Skeletal muscle cell (primary cell): Measurements from ENCODE around the gene MAP7.
"Not testable (repeated sequence)": the region's sequence is repeated elsewhere in the genome, so short reads cannot be mapped to it uniquely, and the experiment has no call there.

Experiments used
- DNase-seq: peaks from one replicate; pipeline ENCODE4 v3.0.0-alpha.2; 2010; ENCODE audit warnings: low read depth
- H3K4me3 ChIP-seq: 2 replicates; pipeline ENCODE4 v1.5.1; 2011; ENCODE audit warnings: low read depth, mild to moderate bottlenecking, control low read depth, low read length, moderate library complexity

Gene MAP7

GRCh38 chr6:136511926-136512325 lies 38.3 kb downstream of the MAP7 start:
- H3K4me3 ChIP-seq, result no peak overlapping the region
- DNase-seq, result no peak

- no peak for DNase-seq
- H3K4me3 ChIP-seq, result no peak overlapping the region
Measured at GRCh38 chr6:136511397-136511796, 38.8 kb downstream of the MAP7 start.

GRCh38 chr6:136510782-136511181 lies 39.4 kb downstream of the MAP7 start:
- H3K4me3 ChIP-seq, result no peak overlapping the region
- DNase-seq, result no peak

GRCh38 chr6:136510299-136510698 lies 39.9 kb downstream of the MAP7 start:
- no peak for DNase-seq

GRCh38 chr6:136508725-136509392 lies 41.4 kb downstream of the MAP7 start:
- H3K4me3 ChIP-seq, result no peak overlapping the region
- DNase-seq, result no peak

More at GRCh38 chr6:136510299-136510698, 39.9 kb downstream of the MAP7 start:
- no peak overlapping the region for H3K4me3 ChIP-seq

GRCh38 chr6:136506124-136506799 lies 44.0 kb downstream of the MAP7 start:
- no peak for DNase-seq

GRCh38 chr6:136503303-136504029 lies 46.8 kb downstream of the MAP7 start:
- no peak overlapping the region for H3K4me3 ChIP-seq
- DNase-seq, result no peak

More at GRCh38 chr6:136506124-136506799, 44.0 kb downstream of the MAP7 start:
- H3K4me3 ChIP-seq, result no peak overlapping the region

GRCh38 chr6:136502786-136503185 lies 47.4 kb downstream of the MAP7 start:
- no peak overlapping the region for H3K4me3 ChIP-seq
- no peak for DNase-seq

GRCh38 chr6:136501514-136501913 lies 48.7 kb downstream of the MAP7 start:
- no peak for DNase-seq

GRCh38 chr6:136501096-136501495 lies 49.1 kb downstream of the MAP7 start:
- no peak for DNase-seq
- no peak overlapping the region for H3K4me3 ChIP-seq

More at GRCh38 chr6:136501514-136501913, 48.7 kb downstream of the MAP7 start:
- no peak overlapping the region for H3K4me3 ChIP-seq

GRCh38 chr6:136500414-136500813 lies 49.8 kb downstream of the MAP7 start:
- no peak for DNase-seq
- H3K4me3 ChIP-seq, result no peak overlapping the region

- DNase-seq, result no peak
- H3K4me3 ChIP-seq, result no peak overlapping the region
Measured at GRCh38 chr6:136499370-136499769, 50.9 kb downstream of the MAP7 start.

GRCh38 chr6:136496449-136496848 lies 53.8 kb downstream of the MAP7 start:
- H3K4me3 ChIP-seq, DNase-seq: not testable (repeated sequence)

- DNase-seq, result no peak
- no peak overlapping the region for H3K4me3 ChIP-seq
Measured at GRCh38 chr6:136494710-136495109, 55.5 kb downstream of the MAP7 start.

- DNase-seq, result no peak
- no peak overlapping the region for H3K4me3 ChIP-seq
Measured at GRCh38 chr6:136494059-136494458, 56.2 kb downstream of the MAP7 start.

GRCh38 chr6:136492409-136492808 lies 57.8 kb downstream of the MAP7 start:
- H3K4me3 ChIP-seq, result no peak overlapping the region
- no peak for DNase-seq

- H3K4me3 ChIP-seq, result no peak overlapping the region
- no peak for DNase-seq
Measured at GRCh38 chr6:136491754-136492153, 58.5 kb downstream of the MAP7 start.

GRCh38 chr6:136491251-136491650 lies 59.0 kb downstream of the MAP7 start:
- DNase-seq, result no peak
- no peak overlapping the region for H3K4me3 ChIP-seq

GRCh38 chr6:136489689-136490033 lies 60.6 kb downstream of the MAP7 start:
- H3K4me3 ChIP-seq, DNase-seq: not testable (repeated sequence)

GRCh38 chr6:136487759-136488425 lies 62.3 kb downstream of the MAP7 start:
- DNase-seq, result no peak

More at GRCh38 chr6:136487759-136488425, 62.3 kb downstream of the MAP7 start:
- no peak overlapping the region for H3K4me3 ChIP-seq
